Vagina (tissue), 2 donors: Measurements from ENCODE around the gene DENND1A.

Experiments
- CTCF ChIP-seq, 3 experiments: fragments of 450-650 bp in 2 of 3; fragments of 200-600 bp in 1 of 3; sonication (generic) in 1 of 3; IDR thresholded peaks; one replicate each; pipeline ENCODE4 v1.5.1; 2017 to 2019; ENCODE audit warnings: antibody characterized with exemption in 3 of 3, mild to moderate bottlenecking in 2 of 3, moderate library complexity in 2 of 3
- POLR2A ChIP-seq, 2 donors: fragments of 450-650 bp; IDR thresholded peaks; one replicate each; pipeline ENCODE4 v1.6.1; 2017; ENCODE audit warnings: antibody characterized with exemption in 2 of 2, mild to moderate bottlenecking in 2 of 2, moderate library complexity in 2 of 2

- TF ChIP-seq CTCF (IDR thresholded peaks at IDR 0.05) (no peak), POLR2A (IDR thresholded peaks at IDR 0.05) (no peak)
These were observed 37.4 kb upstream of the DENND1A start for GRCh38 chr9:123967323-123967722.
